IMR-90 (cell line): Measurements from ENCODE around the gene GEMIN2. TPM values are rescaled to one million over a fixed set of nuclear protein-coding genes. Genes with fewer than 3 reads are reported as not detected.

Source experiments
- ATAC-seq: fragments of 200-7000 bp; cut with Tn5 transposase; 2 replicates; pipeline ENCODE4 v1.9.1; 2020; ENCODE audit warnings: low read depth, mild to moderate bottlenecking, moderate library complexity
- BruUV-seq: library from RNA; stranded (reverse); fragments of 400-500 nt; replicated peaks from 2 replicates; lab custom pipeline; 2021; lab: Mats Ljungman, UMichigan
- CTCF ChIA-PET: fragments of 300-600 bp; formaldehyde crosslinking; extraction: SDS; loops from one replicate; lab custom pipeline; 2021; ENCODE audit warnings: antibody characterized with exemption; lab: Yijun Ruan, JAX
- POLR2A ChIA-PET: fragments of 300-600 bp; sonication (Branson Sonifier 250); formaldehyde crosslinking; loops from one replicate; lab custom pipeline; 2022; ENCODE audit warnings: antibody characterized with exemption; ENCODE audit not compliant: unreplicated experiment; lab: Charles Lee
- DNase-seq: peaks from one replicate; pipeline ENCODE4 v3.0.0; 2013
- H2AFZ ChIP-seq: replicated peaks from 2 replicates; pipeline ENCODE3; 2013; ENCODE audit warnings: low read length, mild to moderate bottlenecking; ENCODE audit not compliant: poor library complexity
- H2AK5ac ChIP-seq: 2 replicates; pipeline ENCODE4 v1.6.1; 2013; ENCODE audit warnings: low read depth, low read length, inconsistent platforms
- H2AK9ac ChIP-seq: replicated peaks from 2 replicates; pipeline ENCODE3; 2013; ENCODE audit warnings: mild to moderate bottlenecking, low read depth, low read length, moderate library complexity; ENCODE audit not compliant: poor library complexity
- H2BK120ac ChIP-seq: 2 replicates; pipeline ENCODE4 v1.6.1; 2013; ENCODE audit warnings: low read depth, low read length, inconsistent platforms
- H2BK15ac ChIP-seq: 3 replicates; pipeline ENCODE4 v1.6.1; 2013; ENCODE audit warnings: low read depth, low read length, inconsistent platforms
- H2BK20ac ChIP-seq: 2 replicates; pipeline ENCODE4 v1.6.1; 2013; ENCODE audit warnings: low read depth, mild to moderate bottlenecking, inconsistent platforms, low read length, moderate library complexity
- H2BK5ac ChIP-seq: 2 replicates; pipeline ENCODE4 v1.6.1; 2013; ENCODE audit warnings: mild to moderate bottlenecking, low read depth, low read length, inconsistent platforms; ENCODE audit not compliant: poor library complexity, severe bottlenecking
- H3K14ac ChIP-seq: replicated peaks from 2 replicates; pipeline ENCODE4 v1.6.1; 2013; ENCODE audit warnings: low read depth, low read length, inconsistent platforms
- H3K18ac ChIP-seq: 2 replicates; pipeline ENCODE4 v1.6.1; 2013; ENCODE audit warnings: low read depth, low read length, control low read depth
- H3K23ac ChIP-seq: 2 replicates; pipeline ENCODE4 v1.6.1; 2013; ENCODE audit warnings: low read depth, low read length, inconsistent platforms
- H3K27ac ChIP-seq: 2 replicates; pipeline ENCODE4 v1.5.1; 2013; ENCODE audit warnings: mild to moderate bottlenecking, control low read depth, low read length; ENCODE audit not compliant: insufficient read depth
- H3K27me3 ChIP-seq: 2 replicates; pipeline ENCODE4 v1.6.1; 2013; ENCODE audit warnings: low read length; ENCODE audit not compliant: control insufficient read depth, insufficient read depth
- H3K36me3 ChIP-seq: 2 replicates; pipeline ENCODE4 v1.6.1; 2013; ENCODE audit warnings: low read length, mixed read lengths; ENCODE audit not compliant: control insufficient read depth, insufficient read depth
- H3K4ac ChIP-seq: 2 replicates; pipeline ENCODE4 v1.6.1; 2013; ENCODE audit warnings: low read depth, low read length, inconsistent platforms
- H3K4me1 ChIP-seq: 2 replicates; pipeline ENCODE4 v1.6.1; 2013; ENCODE audit warnings: low read length, mixed read lengths; ENCODE audit not compliant: control insufficient read depth, insufficient read depth
- H3K4me2 ChIP-seq: 2 replicates; pipeline ENCODE4 v1.6.1; 2013; ENCODE audit warnings: low read depth, mild to moderate bottlenecking, control low read depth, low read length, moderate library complexity
- H3K4me3 ChIP-seq: 2 replicates; pipeline ENCODE4 v1.5.1; 2013; ENCODE audit warnings: low read depth, mild to moderate bottlenecking, control low read depth, low read length, moderate library complexity; ENCODE audit not compliant: insufficient read depth
- H3K56ac ChIP-seq: 2 replicates; pipeline ENCODE4 v1.6.1; 2013; ENCODE audit warnings: low read length, inconsistent platforms; ENCODE audit not compliant: insufficient read depth; ENCODE audit errors: extremely low read depth
- H3K79me1 ChIP-seq, 2 experiments: 2 replicates each; pipeline ENCODE4 v1.6.1; 2013; ENCODE audit warnings: low read length in 2 of 2, inconsistent platforms in 1 of 2, low read depth in 1 of 2
- H3K9ac ChIP-seq: 2 replicates; pipeline ENCODE4 v1.6.1; 2013; ENCODE audit warnings: low read depth, low read length, control low read depth
- H3K9me1 ChIP-seq: 2 replicates; pipeline ENCODE4 v1.6.1; 2013; ENCODE audit warnings: low read length, inconsistent platforms; ENCODE audit not compliant: insufficient read depth
- H3K9me3 ChIP-seq: 2 replicates; pipeline ENCODE4 v1.6.1; 2013; ENCODE audit warnings: low read length; ENCODE audit not compliant: control insufficient read depth, insufficient read depth
- H4K20me1 ChIP-seq: 2 replicates; pipeline ENCODE4 v1.6.1; 2013; ENCODE audit warnings: low read length, inconsistent platforms; ENCODE audit not compliant: insufficient read depth
- H4K5ac ChIP-seq: 2 replicates; pipeline ENCODE4 v1.6.1; 2013; ENCODE audit warnings: mild to moderate bottlenecking, low read depth, low read length, control low read depth
- H4K8ac ChIP-seq, 2 experiments: 2 replicates each; pipeline ENCODE4 v1.6.1; 2013; ENCODE audit warnings: low read depth in 2 of 2, low read length in 2 of 2, control low read depth in 1 of 2, inconsistent platforms in 1 of 2
- H4K91ac ChIP-seq: 2 replicates; pipeline ENCODE4 v1.6.1; 2013; ENCODE audit warnings: low read depth, low read length, inconsistent platforms; ENCODE audit not compliant: insufficient read depth
- CEBPB ChIP-seq: IDR thresholded peaks from 2 replicates; pipeline ENCODE4 v1.6.1; 2012; ENCODE audit warnings: low read depth, low read length, improper control_type of control experiment
- FOS ChIP-seq: fragments of 150-350 bp; IDR thresholded peaks from 2 replicates; pipeline ENCODE4 v1.6.1; 2016; ENCODE audit warnings: low read depth, low read length
- MAFK ChIP-seq: IDR thresholded peaks from 2 replicates; pipeline ENCODE4 v1.6.1; 2012; ENCODE audit warnings: low read depth, low read length, improper control_type of control experiment
- NFE2L2 ChIP-seq: fragments of 150-350 bp; IDR thresholded peaks from 2 replicates; pipeline ENCODE4 v1.6.1; 2016; ENCODE audit warnings: low read depth, mild to moderate bottlenecking, low read length
- POLR2A ChIP-seq: IDR thresholded peaks from 2 replicates; pipeline ENCODE4 v1.6.1; 2012; ENCODE audit warnings: mild to moderate bottlenecking, low read depth, low read length
- RAD21 ChIP-seq: IDR thresholded peaks from 2 replicates; pipeline ENCODE4 v1.6.1; 2012; ENCODE audit warnings: low read length, improper control_type of control experiment
- RCOR1 ChIP-seq: IDR thresholded peaks from 2 replicates; pipeline ENCODE4 v1.6.1; 2012; ENCODE audit warnings: mild to moderate bottlenecking, low read length, improper control_type of control experiment; ENCODE audit not compliant: insufficient replicate concordance
- WGBS, 2 experiments: methylation state at CpG; one replicate each; pipeline versions ENCODE4 v1.1.5 to v1.1.7; 2013; ENCODE audit warnings: missing lambda C conversion rate in 2 of 2; ENCODE audit not compliant: insufficient read length in 1 of 2; ENCODE audit errors: extremely low coverage in 2 of 2; 5-methylcytosine and 5-hydroxymethylcytosine counted together
- dilution Hi-C: fragments of 300-500 bp; cut with HindIII; formaldehyde crosslinking; loops from one replicate; pipeline ENCODE4 v1.14.3; 2018; ENCODE audit warnings: low sequenced_read_pairs; ENCODE audit not compliant: unreplicated experiment
- in situ Hi-C: fragments of 300-500 bp; cut with MboI; formaldehyde crosslinking; loops from 3 replicates; pipeline ENCODE4 v1.14.3; 2019; ENCODE audit warnings: low sequenced_read_pairs, inconsistent platforms, mixed read lengths
- intact Hi-C: fragments of 100-400 bp; cut with micrococcal nuclease; formaldehyde crosslinking; loops from 2 replicates; pipeline ENCODE4 v1.10.0; 2022
- polyA plus RNA-seq, 3 experiments: library from polyadenylated mRNA; depleted of rRNA; stranded (reverse); fragments of >200 nt; gene quantifications; 2 replicates each; pipeline ENCODE4 v1.2.3, GENCODE V29; 2012; ENCODE audit warnings: low replicate concordance in 1 of 3
- total RNA-seq: library from RNA; depleted of rRNA; stranded (reverse); fragments of >200 nt; gene quantifications from 2 replicates; pipeline ENCODE4 v1.2.3, GENCODE V29; 2012
- TF ChIP-seq, protein P1 (sequence below): fragments of 150-350 bp; IDR thresholded peaks from 2 replicates; pipeline ENCODE4 v1.6.1; 2016; ENCODE audit warnings: low read depth, mild to moderate bottlenecking, low read length, moderate library complexity, borderline replicate concordance
- TF ChIP-seq, protein P2 (sequence below): fragments of 150-350 bp; IDR thresholded peaks from 2 replicates; pipeline ENCODE4 v1.6.1; 2017; ENCODE audit warnings: mild to moderate bottlenecking, antibody characterized with exemption, low read length, low read depth

Gene GEMIN2
- total and polyA plus RNA-seq, 2 of the 4 experiments (the other 2 are of a cell fraction) = 10.6 to 11.2 TPM

DNA sequence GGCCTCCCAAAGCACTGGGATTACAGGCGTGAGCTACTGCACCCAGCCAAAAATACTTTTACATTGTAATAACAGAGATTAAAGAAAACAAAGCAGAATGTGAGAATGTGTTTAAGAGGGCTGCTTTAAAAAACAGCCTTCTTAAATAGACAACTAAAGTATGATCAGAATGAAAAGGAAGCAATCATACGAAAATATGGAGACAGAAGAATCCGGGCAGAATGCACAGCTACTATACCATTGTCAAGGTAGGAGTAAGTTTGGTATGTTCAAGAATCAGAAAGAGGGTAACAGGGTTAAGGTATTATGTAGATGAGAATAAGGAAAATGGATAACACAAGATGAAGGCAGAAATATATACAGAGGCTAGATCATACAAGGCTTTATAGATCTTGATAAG, 19.6 kb upstream of the GEMIN2 start:
- H2BK20ac ChIP-seq = no peak overlapping the region
- peaks cover 21 to 41% of the 10 kb centered on the region in 2 experiments for H3K79me1 ChIP-seq
- H3K14ac ChIP-seq = no peak overlapping the region
- WGBS, 2 experiments = no CpG with 5 or more reads among the region's 3 CpGs
- H3K18ac ChIP-seq = no peak overlapping the region
- no peak overlapping the region for H2AK5ac ChIP-seq
- no peak overlapping the region for H3K4me3 ChIP-seq
- no peaks in the 10 kb centered on the region for H3K27me3 ChIP-seq
- no TSS peak for BruUV-seq
- TF ChIP-seq POLR2A = no peak
- TF ChIP-seq FOS = no peak
- no peak for TF ChIP-seq NFE2L2
- TF ChIP-seq RCOR1 = no peak
- no peak for TF ChIP-seq MAFK
- TF ChIP-seq, protein P1, sequence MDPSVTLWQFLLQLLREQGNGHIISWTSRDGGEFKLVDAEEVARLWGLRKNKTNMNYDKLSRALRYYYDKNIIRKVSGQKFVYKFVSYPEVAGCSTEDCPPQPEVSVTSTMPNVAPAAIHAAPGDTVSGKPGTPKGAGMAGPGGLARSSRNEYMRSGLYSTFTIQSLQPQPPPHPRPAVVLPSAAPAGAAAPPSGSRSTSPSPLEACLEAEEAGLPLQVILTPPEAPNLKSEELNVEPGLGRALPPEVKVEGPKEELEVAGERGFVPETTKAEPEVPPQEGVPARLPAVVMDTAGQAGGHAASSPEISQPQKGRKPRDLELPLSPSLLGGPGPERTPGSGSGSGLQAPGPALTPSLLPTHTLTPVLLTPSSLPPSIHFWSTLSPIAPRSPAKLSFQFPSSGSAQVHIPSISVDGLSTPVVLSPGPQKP = no peak
- TF ChIP-seq, protein P2, sequence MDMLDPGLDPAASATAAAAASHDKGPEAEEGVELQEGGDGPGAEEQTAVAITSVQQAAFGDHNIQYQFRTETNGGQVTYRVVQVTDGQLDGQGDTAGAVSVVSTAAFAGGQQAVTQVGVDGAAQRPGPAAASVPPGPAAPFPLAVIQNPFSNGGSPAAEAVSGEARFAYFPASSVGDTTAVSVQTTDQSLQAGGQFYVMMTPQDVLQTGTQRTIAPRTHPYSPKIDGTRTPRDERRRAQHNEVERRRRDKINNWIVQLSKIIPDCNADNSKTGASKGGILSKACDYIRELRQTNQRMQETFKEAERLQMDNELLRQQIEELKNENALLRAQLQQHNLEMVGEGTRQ = no peak
- TF ChIP-seq RAD21 = no peak
- TF ChIP-seq CEBPB = no peak
- H4K20me1 ChIP-seq = peaks cover 54% of the 10 kb centered on the region
- dilution Hi-C loops = no loop called here
- H4K5ac ChIP-seq = no peak overlapping the region
- H3K9me3 ChIP-seq = no peaks in the 10 kb centered on the region
- no peak overlapping the region for H2BK15ac ChIP-seq
- H3K4me1 ChIP-seq = no peaks in the 10 kb centered on the region
- H3K27ac ChIP-seq = no peak overlapping the region
- in situ Hi-C loops = no loop called here
- H2AFZ ChIP-seq = no peak overlapping the region
- CTCF ChIA-PET = no interaction called here
- no peak overlapping the region for H2BK5ac ChIP-seq
- POLR2A ChIA-PET = interaction anchor here (1.0 kb wide), 1 partner anchor 9 kb away, joined by 4 read pairs; the partner anchor contains the start of gene SEC23A
- no peak for DNase-seq
- H3K56ac ChIP-seq = no peak overlapping the region
- intact Hi-C loops = no loop called here
- no peak overlapping the region for H4K91ac ChIP-seq
- H3K9ac ChIP-seq = no peak overlapping the region
- ATAC-seq = no peak
- H2AK9ac ChIP-seq = no peak overlapping the region
- no peak overlapping the region for H2BK120ac ChIP-seq
- H4K8ac ChIP-seq = no peak overlapping the region
- peaks cover 8% of the 10 kb centered on the region for H3K9me1 ChIP-seq
- H3K36me3 ChIP-seq = peaks cover 35% of the 10 kb centered on the region
- no peak overlapping the region for H3K4ac ChIP-seq
- no peak overlapping the region for H3K23ac ChIP-seq
- no peak overlapping the region for H3K4me2 ChIP-seq
